GM12873 (cell line): ENCODE results near the gene RLN3.

Experiments used
- CTCF ChIP-seq: IDR thresholded peaks from 2 replicates; pipeline ENCODE4 v1.5.1; 2012; ENCODE audit warnings: low read depth, mild to moderate bottlenecking, moderate library complexity, low read length, control low read depth; ENCODE audit not compliant: insufficient read depth; ENCODE audit errors: missing control alignments

RLN3 gene

GRCh38 chr19:14048443-14049153 lies 20.6 kb downstream of the RLN3 start:
- peak; percentile 99 for TF ChIP-seq CTCF

GRCh38 chr19:14050512-14050911 lies 22.6 kb downstream of the RLN3 start:
- TF ChIP-seq CTCF, result no peak

- TF ChIP-seq CTCF, result no peak
Measured at GRCh38 chr19:14051980-14052379, 24.0 kb downstream of the RLN3 start.

GRCh38 chr19:14052470-14052869 lies 24.5 kb downstream of the RLN3 start:
- TF ChIP-seq CTCF, result no peak

GRCh38 chr19:14053032-14053431 lies 25.1 kb downstream of the RLN3 start:
- no peak for TF ChIP-seq CTCF

GRCh38 chr19:14053500-14053899 lies 25.6 kb downstream of the RLN3 start:
- TF ChIP-seq CTCF, result no peak

- no peak for TF ChIP-seq CTCF
Measured at GRCh38 chr19:14054099-14054498, 26.2 kb downstream of the RLN3 start.
